ENCODE data around the gene KAZN.

The KAZN gene

DNA sequence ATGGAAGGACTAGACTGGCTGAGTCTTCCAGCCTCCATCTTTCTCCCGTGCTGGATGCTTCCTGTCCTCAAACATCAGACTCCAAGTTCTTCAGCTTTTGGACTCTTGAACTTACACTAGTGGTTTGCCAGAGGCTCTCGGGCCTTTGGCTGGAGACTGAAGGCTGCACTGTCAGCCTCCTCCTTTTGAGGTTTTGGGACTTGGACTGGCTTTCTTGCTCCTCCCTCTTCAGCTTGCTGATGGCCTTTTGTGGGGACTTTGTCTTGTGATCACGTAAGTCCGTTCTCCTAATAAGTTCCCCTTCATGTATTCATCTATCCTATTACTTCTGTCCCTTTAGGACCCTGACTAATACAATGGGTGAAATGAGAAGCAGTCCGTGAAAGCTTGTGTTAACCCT is 196.4 kb downstream of the KAZN start:
- TF ChIP-seq, protein P1, sequence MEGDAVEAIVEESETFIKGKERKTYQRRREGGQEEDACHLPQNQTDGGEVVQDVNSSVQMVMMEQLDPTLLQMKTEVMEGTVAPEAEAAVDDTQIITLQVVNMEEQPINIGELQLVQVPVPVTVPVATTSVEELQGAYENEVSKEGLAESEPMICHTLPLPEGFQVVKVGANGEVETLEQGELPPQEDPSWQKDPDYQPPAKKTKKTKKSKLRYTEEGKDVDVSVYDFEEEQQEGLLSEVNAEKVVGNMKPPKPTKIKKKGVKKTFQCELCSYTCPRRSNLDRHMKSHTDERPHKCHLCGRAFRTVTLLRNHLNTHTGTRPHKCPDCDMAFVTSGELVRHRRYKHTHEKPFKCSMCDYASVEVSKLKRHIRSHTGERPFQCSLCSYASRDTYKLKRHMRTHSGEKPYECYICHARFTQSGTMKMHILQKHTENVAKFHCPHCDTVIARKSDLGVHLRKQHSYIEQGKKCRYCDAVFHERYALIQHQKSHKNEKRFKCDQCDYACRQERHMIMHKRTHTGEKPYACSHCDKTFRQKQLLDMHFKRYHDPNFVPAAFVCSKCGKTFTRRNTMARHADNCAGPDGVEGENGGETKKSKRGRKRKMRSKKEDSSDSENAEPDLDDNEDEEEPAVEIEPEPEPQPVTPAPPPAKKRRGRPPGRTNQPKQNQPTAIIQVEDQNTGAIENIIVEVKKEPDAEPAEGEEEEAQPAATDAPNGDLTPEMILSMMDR (IDR thresholded peaks at IDR 0.05; ENCODE audit: low read depth, low read length, missing control alignments), result no peak
- no peak overlapping the region for H3K4me3 ChIP-seq (ENCODE audit: low read depth, low read length)

DNA sequence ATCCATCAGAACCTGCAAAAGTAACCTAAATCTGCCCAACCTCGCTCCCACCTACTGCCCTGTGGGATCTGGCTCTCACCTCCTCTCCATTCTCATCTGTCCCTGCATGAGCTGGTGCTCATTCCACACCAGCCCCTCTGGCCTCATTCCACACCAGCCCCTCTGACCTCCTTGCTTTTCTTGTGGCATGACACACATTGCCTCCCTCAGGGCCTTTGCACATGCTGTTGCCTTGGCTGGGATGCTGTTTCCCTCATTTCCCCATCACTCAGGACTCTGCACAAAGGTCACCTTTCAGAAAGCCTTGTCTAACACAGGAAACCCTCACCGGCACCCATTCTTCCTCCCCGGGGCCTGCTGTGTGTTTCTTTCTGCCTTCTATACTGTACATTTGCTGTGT is 197.1 kb downstream of the KAZN start:
- TF ChIP-seq, protein P1 (IDR thresholded peaks at IDR 0.05; ENCODE audit: low read depth, low read length, missing control alignments), result no peak
- no peak for DNase-seq (ENCODE audit: low read depth)
- H3K4me3 ChIP-seq (ENCODE audit: low read depth, low read length), result no peak overlapping the region

More for the DNA sequence above, 196.4 kb downstream of the KAZN start:
- DNase-seq (ENCODE audit: low read depth), result no peak

DNA sequence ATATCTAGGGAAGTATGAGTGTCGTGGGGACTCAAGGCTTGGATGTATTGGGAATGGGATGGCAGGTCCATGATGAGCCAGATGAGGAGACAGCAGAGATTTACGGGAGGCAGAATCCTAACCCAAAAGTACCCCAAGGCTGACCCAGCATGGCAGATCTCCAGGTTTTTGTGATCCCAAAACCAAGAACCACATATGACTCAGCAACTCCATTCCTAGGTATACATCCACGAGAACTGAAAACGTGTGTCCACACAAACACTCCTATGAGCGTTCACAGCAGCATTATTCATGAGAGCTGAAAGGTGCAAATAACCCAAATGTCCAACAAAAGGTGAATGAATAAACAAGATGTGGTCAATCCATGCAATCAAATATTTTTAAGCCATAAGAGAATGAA is 201.5 kb downstream of the KAZN start:
- no peak for DNase-seq (ENCODE audit: low read depth)
- TF ChIP-seq, protein P1 (IDR thresholded peaks at IDR 0.05; ENCODE audit: low read depth, low read length, missing control alignments), result no peak

DNA sequence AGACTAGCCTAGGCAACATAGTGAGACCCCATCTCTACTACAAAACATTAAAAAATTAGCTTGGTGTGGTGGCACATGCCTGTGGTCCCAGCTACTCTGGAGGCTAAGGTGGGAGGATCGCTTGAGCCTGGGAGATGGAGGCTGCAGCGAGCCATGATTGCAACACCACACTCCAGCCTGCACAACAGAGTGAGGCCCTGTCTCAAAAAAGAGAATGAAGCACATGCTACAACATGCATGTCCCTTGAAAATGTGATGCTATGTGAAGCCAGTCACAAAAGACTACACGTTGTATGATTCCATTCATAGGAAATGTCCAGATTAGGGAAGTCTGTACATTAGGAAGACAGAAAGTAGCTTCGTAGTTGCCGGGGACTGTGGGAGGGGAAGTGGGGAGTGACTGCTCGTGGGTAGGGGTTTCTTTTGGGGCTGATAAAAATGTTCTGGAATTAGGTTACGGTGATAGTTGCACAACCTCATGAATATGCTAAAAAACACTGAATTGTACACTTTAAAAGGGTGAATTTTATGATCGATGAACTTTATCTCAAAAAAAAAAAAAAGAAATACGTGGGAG is 202.1 kb downstream of the KAZN start:
- TF ChIP-seq, protein P1 (IDR thresholded peaks at IDR 0.05; ENCODE audit: low read depth, low read length, missing control alignments), result no peak
- no peak overlapping the region for H3K4me3 ChIP-seq (ENCODE audit: low read depth, low read length)
- no peak for DNase-seq (ENCODE audit: low read depth)

More for the DNA sequence above, 201.5 kb downstream of the KAZN start:
- no peak overlapping the region for H3K4me3 ChIP-seq (ENCODE audit: low read depth, low read length)

DNA sequence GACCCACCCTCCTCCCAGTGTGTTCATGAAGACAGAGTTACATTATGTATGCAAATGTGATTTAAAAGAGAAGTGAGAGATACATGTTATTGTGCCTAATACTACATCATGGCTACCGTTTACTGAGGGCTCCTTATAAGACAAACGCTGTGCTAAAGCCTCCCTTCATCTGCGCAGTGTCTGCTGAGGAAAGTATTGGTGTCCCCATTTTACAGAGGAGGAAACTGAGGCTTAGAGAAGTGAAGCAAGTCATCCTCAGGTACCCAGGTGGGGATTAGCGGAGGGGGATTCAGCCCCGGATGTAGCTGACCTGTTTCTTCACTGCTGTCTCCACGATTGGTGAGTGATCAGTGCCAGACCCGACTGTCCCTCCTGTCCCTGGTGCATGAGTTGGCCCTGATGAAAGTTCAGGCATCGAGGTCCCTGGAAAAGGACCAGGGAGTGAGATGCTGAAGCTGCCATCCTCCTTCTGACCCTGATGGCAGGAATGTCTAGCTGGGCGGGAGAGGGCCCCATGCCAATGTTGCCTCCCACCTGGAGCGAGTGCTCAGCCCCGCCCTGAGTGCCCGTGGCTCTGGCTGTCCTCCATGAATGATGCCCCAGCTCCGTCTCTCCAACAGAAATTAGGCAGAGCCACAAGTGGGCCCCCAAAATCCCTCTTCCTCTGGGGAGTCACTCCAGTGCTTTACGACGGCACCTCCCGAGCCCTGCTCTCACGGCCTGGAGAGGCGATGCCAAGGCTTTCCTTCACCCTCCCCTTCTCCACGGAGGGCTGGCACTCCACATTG is 204.7 kb downstream of the KAZN start:
- TF ChIP-seq, protein P1 (IDR thresholded peaks at IDR 0.05; ENCODE audit: low read depth, low read length, missing control alignments), result no peak
- no peak overlapping the region for H3K4me3 ChIP-seq (ENCODE audit: low read depth, low read length)
- DNase-seq (ENCODE audit: low read depth), result no peak

DNA sequence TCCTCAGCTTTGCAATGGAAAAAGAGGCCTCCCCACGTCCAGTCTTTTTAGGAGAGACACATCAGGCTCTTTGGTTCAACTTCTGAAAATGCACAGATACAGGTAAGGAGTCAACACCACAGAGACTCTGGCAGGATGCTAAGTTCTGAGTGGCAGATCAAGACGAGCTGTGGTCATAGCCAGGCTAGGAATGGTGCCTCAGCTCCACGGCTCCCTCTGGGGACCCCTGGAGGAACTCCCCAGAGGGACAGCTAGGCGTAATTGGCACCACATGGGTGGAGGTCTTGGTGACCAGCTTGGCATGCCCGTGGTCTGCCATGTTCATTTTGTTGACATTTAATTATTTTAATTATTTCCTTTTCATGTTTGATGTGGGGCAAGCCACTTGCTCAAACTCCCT is 206.1 kb downstream of the KAZN start:
- no peak for DNase-seq (ENCODE audit: low read depth)
- TF ChIP-seq, protein P1 (IDR thresholded peaks at IDR 0.05; ENCODE audit: low read depth, low read length, missing control alignments), result peak; percentile 26
- no peak overlapping the region for H3K4me3 ChIP-seq (ENCODE audit: low read depth, low read length)

All from GM12864 (cell line).